Testis (tissue), 3 donors: ENCODE data around the gene CES4A. TPM values are rescaled to one million over a fixed set of nuclear protein-coding genes. Genes with fewer than 3 reads are reported as not detected.
"Not testable (repeated sequence)": the region's sequence is repeated elsewhere in the genome, so short reads cannot be mapped to it uniquely, and the experiment has no call there.

Experiments
- DNase-seq: peaks from one replicate; pipeline ENCODE4 v3.0.0-alpha.2; 2019
- H3K27ac ChIP-seq, 2 donors: fragments of 200-600 bp; sonication (generic); one replicate each; pipeline ENCODE4 v1.5.1; 2019
- H3K27me3 ChIP-seq: fragments of 200-600 bp; sonication (generic); one replicate; pipeline ENCODE4 v1.5.1; 2019
- H3K36me3 ChIP-seq: fragments of 200-600 bp; sonication (generic); one replicate; pipeline ENCODE4 v1.5.1; 2017; ENCODE audit warnings: low read depth; ENCODE audit errors: missing control alignments
- H3K4me1 ChIP-seq: fragments of 200-600 bp; sonication (generic); one replicate; pipeline ENCODE4 v1.5.1; 2019
- H3K4me3 ChIP-seq, 2 donors: fragments of 200-600 bp; sonication (generic); one replicate each; pipeline ENCODE4 v1.5.1; 2017 to 2019
- H3K9me3 ChIP-seq: fragments of 200-600 bp; sonication (generic); one replicate; pipeline ENCODE4 v1.5.1; 2017
- POLR2A ChIP-seq: fragments of 450-650 bp; IDR thresholded peaks from one replicate; pipeline ENCODE4 v1.6.1; 2017; ENCODE audit warnings: antibody characterized with exemption, mild to moderate bottlenecking, moderate library complexity
- WGBS, 2 donors: methylation state at CpG; one replicate each; pipeline ENCODE4 v1.1.5; 2018; 5-methylcytosine and 5-hydroxymethylcytosine counted together
- intact Hi-C: fragments of 100-400 bp; cut with DNase I; formaldehyde crosslinking; loops from one replicate; pipeline ENCODE4 v1.15.1; 2023; ENCODE audit warnings: low total_unique reads
- polyA plus RNA-seq: library from polyadenylated mRNA; stranded (reverse); fragments of 350-450 nt; fragmentation: Illumina TruSeq; extraction: RNeasy Lipid Tissue Mini Kit (QIAGEN cat#74804); gene quantifications from one replicate; pipeline ENCODE4 v1.2.3, GENCODE V29; 2014; ENCODE audit warnings: low read depth, low replicate concordance; ENCODE audit not compliant: insufficient read depth
- total RNA-seq, 2 donors: library from RNA; depleted of rRNA; stranded (reverse); fragments of >200 nt; gene quantifications; one replicate each; pipeline ENCODE4 v1.2.3, GENCODE V29; 2016
- TF ChIP-seq, protein P1 (sequence below), 3 experiments: fragments of 450-650 bp in 2 of 3; fragments of 200-600 bp in 1 of 3; sonication (generic) in 1 of 3; IDR thresholded peaks; one replicate each; pipeline ENCODE4 v1.5.1; 2016 to 2019; ENCODE audit warnings: antibody characterized with exemption in 3 of 3, mild to moderate bottlenecking in 2 of 3, moderate library complexity in 1 of 3

CES4A gene
- total and polyA plus RNA-seq, 3 donors from 2014 or later, result 12.2 to 25.0 (median 17.0) TPM

- WGBS, 2 donors, result 93 to 96% methylated on average over 9 of the region's 9 CpGs
- Histone ChIP-seq H3K4me1 (peaks cover 6% of the 10 kb centered on the region), H3K4me3 (no peak overlapping the region), H3K27ac (no peak overlapping the region), H3K27me3 (no peaks in the 10 kb centered on the region), H3K36me3 (no peaks in the 10 kb centered on the region), H3K9me3 (no peaks in the 10 kb centered on the region)
- DNase-seq, result no peak
- TF ChIP-seq, protein P1, sequence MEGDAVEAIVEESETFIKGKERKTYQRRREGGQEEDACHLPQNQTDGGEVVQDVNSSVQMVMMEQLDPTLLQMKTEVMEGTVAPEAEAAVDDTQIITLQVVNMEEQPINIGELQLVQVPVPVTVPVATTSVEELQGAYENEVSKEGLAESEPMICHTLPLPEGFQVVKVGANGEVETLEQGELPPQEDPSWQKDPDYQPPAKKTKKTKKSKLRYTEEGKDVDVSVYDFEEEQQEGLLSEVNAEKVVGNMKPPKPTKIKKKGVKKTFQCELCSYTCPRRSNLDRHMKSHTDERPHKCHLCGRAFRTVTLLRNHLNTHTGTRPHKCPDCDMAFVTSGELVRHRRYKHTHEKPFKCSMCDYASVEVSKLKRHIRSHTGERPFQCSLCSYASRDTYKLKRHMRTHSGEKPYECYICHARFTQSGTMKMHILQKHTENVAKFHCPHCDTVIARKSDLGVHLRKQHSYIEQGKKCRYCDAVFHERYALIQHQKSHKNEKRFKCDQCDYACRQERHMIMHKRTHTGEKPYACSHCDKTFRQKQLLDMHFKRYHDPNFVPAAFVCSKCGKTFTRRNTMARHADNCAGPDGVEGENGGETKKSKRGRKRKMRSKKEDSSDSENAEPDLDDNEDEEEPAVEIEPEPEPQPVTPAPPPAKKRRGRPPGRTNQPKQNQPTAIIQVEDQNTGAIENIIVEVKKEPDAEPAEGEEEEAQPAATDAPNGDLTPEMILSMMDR (IDR thresholded peaks at IDR 0.05), result no peak
- TF ChIP-seq POLR2A, result no peak
- intact Hi-C loops, result no loop called here
Measured at GRCh38 chr16:66983033-66983432, 5.4 kb upstream of the CES4A start.

DNA sequence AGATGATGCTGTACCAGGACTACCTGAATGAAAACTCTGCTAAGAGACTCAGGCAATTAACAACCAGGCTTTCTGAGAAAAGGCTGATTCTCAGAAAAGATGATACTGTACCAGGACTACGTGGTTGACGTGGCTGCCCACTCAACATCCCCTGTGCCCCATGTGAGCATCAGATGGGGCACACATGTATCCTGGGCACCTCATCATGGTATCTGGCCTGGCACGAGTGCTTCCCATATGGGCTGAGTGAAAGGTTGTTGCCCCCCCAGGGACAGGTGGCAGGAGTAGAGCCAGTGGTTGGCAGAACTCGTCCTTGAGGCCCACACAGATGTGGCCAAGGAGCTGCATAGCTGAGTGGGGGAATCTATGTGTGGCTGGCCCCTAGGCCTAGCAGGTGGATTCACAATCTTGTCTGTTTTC, 3.5 kb upstream of the CES4A start:
- Histone ChIP-seq H3K27ac (no peak overlapping the region), H3K27me3 (no peaks in the 10 kb centered on the region), H3K4me1 (no peaks in the 10 kb centered on the region), H3K36me3 (no peaks in the 10 kb centered on the region), H3K4me3 (no peak overlapping the region), H3K9me3 (no peaks in the 10 kb centered on the region)
- WGBS, 2 donors, result 95 to 97% methylated on average over 3 to 4 of the region's 4 CpGs
- intact Hi-C loops, result no loop called here
- TF ChIP-seq, protein P1 (IDR thresholded peaks at IDR 0.05), result no peak
- no peak for TF ChIP-seq POLR2A
- DNase-seq, result no peak

DNA sequence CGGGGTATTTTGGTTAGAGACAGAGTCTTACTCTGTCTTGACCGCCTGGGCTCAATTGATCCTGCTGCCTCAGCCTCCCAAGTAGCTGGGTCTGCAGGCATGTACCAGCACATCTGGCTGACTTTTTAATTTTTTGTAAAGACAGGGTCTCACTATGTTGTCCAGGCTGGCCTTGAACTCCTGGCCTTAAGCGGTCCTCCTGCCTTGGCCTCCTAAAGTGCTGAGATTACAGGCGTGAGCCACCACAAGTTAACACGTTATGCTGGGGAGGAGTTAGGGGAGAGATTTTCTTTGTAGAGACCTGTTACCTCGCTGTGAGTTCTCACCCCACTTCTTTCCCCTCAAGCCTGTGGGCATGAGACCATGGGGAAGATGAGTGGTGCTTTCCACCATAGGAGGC, 1.8 kb upstream of the CES4A start:
- Histone ChIP-seq H3K27me3 (no peaks in the 10 kb centered on the region), H3K4me3 (no peak overlapping the region), H3K27ac (no peak overlapping the region), H3K4me1 (no peaks in the 10 kb centered on the region), H3K36me3 (no peaks in the 10 kb centered on the region), H3K9me3 (no peaks in the 10 kb centered on the region)
- intact Hi-C loops, result no loop called here
- TF ChIP-seq, protein P1 (IDR thresholded peaks at IDR 0.05), result no peak
- TF ChIP-seq POLR2A, result no peak
- 92 to 93% methylated on average over 6 of the region's 6 CpGs for WGBS, 2 donors
- DNase-seq, result no peak

DNA sequence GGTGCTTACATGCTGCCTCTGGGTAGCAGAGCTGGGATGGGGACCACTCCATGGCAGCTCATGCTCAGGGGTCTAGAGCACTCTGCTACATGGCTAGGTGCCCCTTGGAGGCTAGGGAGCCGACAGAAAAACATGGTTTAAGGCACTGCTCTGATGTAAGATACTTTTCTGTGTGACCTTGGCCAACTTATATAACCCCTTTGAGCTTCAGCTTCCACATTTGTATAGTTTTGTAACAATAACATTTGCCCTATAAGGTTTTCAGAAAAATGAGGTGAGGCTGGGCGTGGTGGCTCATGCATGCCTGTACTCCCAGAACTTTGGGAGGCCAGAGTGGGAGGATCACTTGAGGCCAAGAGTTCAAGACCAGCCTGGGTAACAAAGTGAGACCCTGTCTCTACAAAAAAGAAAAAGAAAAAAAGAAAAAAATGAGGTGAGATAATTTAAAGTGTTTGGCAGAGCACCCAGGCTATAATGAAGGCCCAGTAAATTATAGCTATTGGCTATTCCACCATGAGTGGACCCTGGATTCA, 3.2 kb downstream of the CES4A start:
- DNase-seq, result no peak
- Histone ChIP-seq H3K9me3 (no peaks in the 10 kb centered on the region), H3K4me3 (no peak overlapping the region), H3K36me3 (no peaks in the 10 kb centered on the region), H3K27me3 (no peaks in the 10 kb centered on the region), H3K27ac (no peak overlapping the region), H3K4me1 (no peaks in the 10 kb centered on the region)
- TF ChIP-seq, protein P1 (IDR thresholded peaks at IDR 0.05), result no peak
- no peak for TF ChIP-seq POLR2A
- WGBS, 2 donors, result 78 to 87% methylated on average over 2 of the region's 2 CpGs
- intact Hi-C loops, result no loop called here

DNA sequence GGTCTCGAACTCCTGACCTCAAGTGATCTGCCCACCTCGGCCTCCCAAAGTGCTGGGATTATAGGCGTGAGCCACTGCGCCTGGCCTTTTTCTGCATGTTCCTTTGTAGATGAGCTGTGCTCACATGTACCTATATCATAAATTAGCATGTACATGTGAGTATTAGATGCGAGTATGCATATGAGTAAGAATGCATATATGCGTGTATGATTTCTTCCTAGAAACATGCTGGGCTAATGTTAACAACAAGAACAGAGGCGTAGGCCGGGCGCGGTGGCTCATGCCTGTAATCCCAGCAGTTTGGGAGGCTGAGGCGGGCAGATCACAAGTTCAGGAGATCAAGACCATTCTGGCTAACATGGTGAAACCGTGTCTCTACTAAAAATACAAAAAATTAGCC, 5.2 kb downstream of the CES4A start:
- H3K9me3 ChIP-seq, H3K4me3 ChIP-seq, H3K27me3 ChIP-seq, DNase-seq, H3K36me3 ChIP-seq, intact Hi-C loops, H3K27ac ChIP-seq, H3K4me1 ChIP-seq: not testable (repeated sequence)
- whole genome bisulfite sequencing, 2 donors, result 96% methylated on average over 12 of the region's 12 CpGs
